ENCODE measurements around the gene MFN1.

MFN1 gene

DNA sequence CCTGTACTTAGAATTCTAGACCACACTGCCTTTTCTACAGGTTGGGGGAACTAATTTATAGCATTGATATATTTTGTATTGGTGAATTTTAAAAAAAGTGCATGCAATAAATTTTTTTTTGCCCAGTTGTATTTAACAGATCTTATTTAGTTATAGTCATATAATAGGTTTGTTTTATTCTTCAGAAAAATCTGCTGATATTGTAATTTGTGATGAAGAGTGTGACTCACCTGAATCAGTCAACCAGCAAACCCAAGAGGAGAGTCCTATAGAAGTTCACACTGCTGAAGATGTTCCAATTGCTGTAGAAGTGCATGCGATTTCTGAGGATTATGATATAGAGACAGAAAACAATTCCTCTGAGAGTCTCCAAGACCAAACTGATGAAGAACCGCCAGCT, 14.4 kb upstream of the MFN1 start:
- Histone ChIP-seq H3K27ac (ENCODE audit: low read length) (no peak overlapping the region), H3K4me3 (ENCODE audit: low read depth in 1 of 2, low read length in 2 of 2) (no peak overlapping the region), H3K9me3 (ENCODE audit: insufficient read depth, low read length, severe bottlenecking) (no peaks in the 10 kb centered on the region), H3K79me2 (ENCODE audit: insufficient read depth, low read length) (peaks cover 22% of the 10 kb centered on the region), H3K36me3 (ENCODE audit: insufficient read depth, low read length) (peaks cover 85% of the 10 kb centered on the region), H3K27me3 (ENCODE audit: insufficient read depth, low read length, poor library complexity) (no peaks in the 10 kb centered on the region), H2AFZ (ENCODE audit: low read depth, low read length) (no peak overlapping the region), H3K4me1 (ENCODE audit: insufficient read depth, low read length) (no peaks in the 10 kb centered on the region), H3K9ac (ENCODE audit: low read depth, low read length) (no peak overlapping the region), H3K4me2 (ENCODE audit: insufficient read depth, low read length) (no peak overlapping the region), H4K20me1 (ENCODE audit: insufficient read depth, low read length) (peaks cover 3% of the 10 kb centered on the region; the same call in 1 of the 2 replicates)
- DNase-seq (no peak), ATAC-seq (ENCODE audit: insufficient read depth, low read depth) (no peak)
- TF ChIP-seq, protein P1, sequence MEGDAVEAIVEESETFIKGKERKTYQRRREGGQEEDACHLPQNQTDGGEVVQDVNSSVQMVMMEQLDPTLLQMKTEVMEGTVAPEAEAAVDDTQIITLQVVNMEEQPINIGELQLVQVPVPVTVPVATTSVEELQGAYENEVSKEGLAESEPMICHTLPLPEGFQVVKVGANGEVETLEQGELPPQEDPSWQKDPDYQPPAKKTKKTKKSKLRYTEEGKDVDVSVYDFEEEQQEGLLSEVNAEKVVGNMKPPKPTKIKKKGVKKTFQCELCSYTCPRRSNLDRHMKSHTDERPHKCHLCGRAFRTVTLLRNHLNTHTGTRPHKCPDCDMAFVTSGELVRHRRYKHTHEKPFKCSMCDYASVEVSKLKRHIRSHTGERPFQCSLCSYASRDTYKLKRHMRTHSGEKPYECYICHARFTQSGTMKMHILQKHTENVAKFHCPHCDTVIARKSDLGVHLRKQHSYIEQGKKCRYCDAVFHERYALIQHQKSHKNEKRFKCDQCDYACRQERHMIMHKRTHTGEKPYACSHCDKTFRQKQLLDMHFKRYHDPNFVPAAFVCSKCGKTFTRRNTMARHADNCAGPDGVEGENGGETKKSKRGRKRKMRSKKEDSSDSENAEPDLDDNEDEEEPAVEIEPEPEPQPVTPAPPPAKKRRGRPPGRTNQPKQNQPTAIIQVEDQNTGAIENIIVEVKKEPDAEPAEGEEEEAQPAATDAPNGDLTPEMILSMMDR (IDR thresholded peaks at IDR 0.05; ENCODE audit: borderline replicate concordance, extremely low read depth, low read length, poor library complexity, severe bottlenecking), result no peak
- no peak for TF ChIP-seq EZH2 (IDR thresholded peaks at IDR 0.05; ENCODE audit: borderline replicate concordance, low read depth, low read length, severe bottlenecking)

DNA sequence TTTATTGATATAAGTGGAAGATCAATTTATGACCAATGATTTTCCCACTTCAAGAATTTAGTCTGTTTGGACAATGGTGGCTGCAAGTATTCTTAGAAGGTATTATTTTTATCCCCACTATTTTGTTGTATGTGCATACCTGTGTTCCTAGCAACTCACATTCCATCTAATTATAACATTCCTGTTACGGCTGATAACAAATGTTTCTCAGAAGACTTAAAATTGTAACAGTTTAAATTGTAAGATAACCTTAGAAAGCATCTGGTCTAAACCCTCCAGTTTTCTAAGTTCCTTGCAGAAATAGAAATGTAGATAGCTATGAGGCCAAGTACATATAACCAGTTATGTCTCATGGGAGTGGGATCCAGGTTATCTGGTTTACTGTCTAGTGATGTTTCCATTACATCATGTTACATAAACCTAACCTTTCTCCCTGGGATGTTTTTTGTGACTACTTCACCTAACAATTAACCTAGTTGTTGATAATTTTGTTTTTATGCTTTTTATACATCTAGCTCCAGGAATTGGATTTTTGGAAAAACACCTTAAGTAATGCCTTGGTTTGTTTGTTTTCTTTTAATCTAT, 11.1 kb upstream of the MFN1 start:
- Histone ChIP-seq H2AFZ (ENCODE audit: low read depth, low read length) (no peak overlapping the region), H3K27me3 (ENCODE audit: insufficient read depth, low read length, poor library complexity) (no peaks in the 10 kb centered on the region), H3K4me3 (ENCODE audit: low read depth in 1 of 2, low read length in 2 of 2) (no peak overlapping the region), H3K36me3 (ENCODE audit: insufficient read depth, low read length) (peaks cover 55% of the 10 kb centered on the region), H3K4me1 (ENCODE audit: insufficient read depth, low read length) (no peaks in the 10 kb centered on the region), H4K20me1 (ENCODE audit: insufficient read depth, low read length) (peaks cover 3% of the 10 kb centered on the region; the same call in 1 of the 2 replicates), H3K9me3 (ENCODE audit: insufficient read depth, low read length, severe bottlenecking) (no peaks in the 10 kb centered on the region), H3K27ac (ENCODE audit: low read length) (no peak overlapping the region), H3K79me2 (ENCODE audit: insufficient read depth, low read length) (0 out of 2 replicates have a peak, but pooled peaks cover 3% of the 10 kb centered on the region), H3K9ac (ENCODE audit: low read depth, low read length) (no peak overlapping the region), H3K4me2 (ENCODE audit: insufficient read depth, low read length) (no peak overlapping the region)
- DNase-seq, result no peak
- ATAC-seq (ENCODE audit: insufficient read depth, low read depth), result no peak
- no peak for TF ChIP-seq EZH2 (IDR thresholded peaks at IDR 0.05; ENCODE audit: borderline replicate concordance, low read depth, low read length, severe bottlenecking)
- TF ChIP-seq, protein P1 (IDR thresholded peaks at IDR 0.05; ENCODE audit: borderline replicate concordance, extremely low read depth, low read length, poor library complexity, severe bottlenecking), result no peak

DNA sequence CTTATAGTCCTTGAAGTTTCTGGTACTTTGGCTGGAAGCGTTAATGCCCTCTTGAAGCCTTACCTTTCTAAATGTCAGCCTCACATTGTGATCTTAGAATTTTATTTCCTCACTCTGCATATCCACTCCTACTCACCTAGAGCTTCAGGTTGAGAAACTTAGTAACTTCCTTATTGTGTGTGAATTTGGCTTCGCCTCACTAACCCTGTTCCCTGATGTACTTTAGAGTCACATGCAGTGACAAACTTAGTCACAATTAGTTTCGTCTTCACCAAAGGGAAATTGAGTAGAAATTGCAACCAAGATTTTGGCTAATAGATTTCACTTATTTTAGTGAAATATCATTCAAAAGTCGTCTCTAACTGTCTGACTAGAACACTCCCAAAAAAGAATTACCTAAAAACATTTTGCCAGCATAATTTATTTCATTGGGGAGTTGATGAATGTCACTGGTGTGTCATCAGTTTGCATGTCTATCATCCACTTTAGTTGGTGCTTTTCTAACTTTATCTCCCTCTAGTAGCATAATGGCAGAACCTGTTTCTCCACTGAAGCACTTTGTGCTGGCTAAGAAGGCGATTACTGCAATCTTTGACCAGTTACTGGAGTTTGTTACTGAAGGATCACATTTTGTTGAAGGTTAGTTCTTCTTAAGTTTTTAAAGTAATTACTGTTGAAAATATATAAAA, 960 bp downstream of the MFN1 start:
- no peaks in the 10 kb centered on the region for H4K20me1 ChIP-seq (ENCODE audit: insufficient read depth, low read length)
- peaks cover 24% of the 10 kb centered on the region for H3K4me1 ChIP-seq (ENCODE audit: insufficient read depth, low read length)
- no peaks in the 10 kb centered on the region for H3K27me3 ChIP-seq (ENCODE audit: insufficient read depth, low read length, poor library complexity)
- H3K79me2 ChIP-seq (ENCODE audit: insufficient read depth, low read length), result peaks cover 28% of the 10 kb centered on the region
- peak overlapping the region; percentile 99 for H2AFZ ChIP-seq (ENCODE audit: low read depth, low read length)
- H3K4me3 ChIP-seq (ENCODE audit: low read depth in 1 of 2, low read length in 2 of 2), result peak overlapping the region; percentile 77 to 99
- no peak for DNase-seq
- H3K9me3 ChIP-seq (ENCODE audit: insufficient read depth, low read length, severe bottlenecking), result no peaks in the 10 kb centered on the region
- H3K9ac ChIP-seq (ENCODE audit: low read depth, low read length), result peak overlapping the region; percentile 69
- ATAC-seq (ENCODE audit: insufficient read depth, low read depth), result no peak
- peak overlapping the region; percentile 98 for H3K27ac ChIP-seq (ENCODE audit: low read length)
- TF ChIP-seq EZH2 (IDR thresholded peaks at IDR 0.05; ENCODE audit: borderline replicate concordance, low read depth, low read length, severe bottlenecking), result no peak
- peak overlapping the region; percentile 88 for H3K4me2 ChIP-seq (ENCODE audit: insufficient read depth, low read length)
- H3K36me3 ChIP-seq (ENCODE audit: insufficient read depth, low read length), result peaks cover 31% of the 10 kb centered on the region

DNA sequence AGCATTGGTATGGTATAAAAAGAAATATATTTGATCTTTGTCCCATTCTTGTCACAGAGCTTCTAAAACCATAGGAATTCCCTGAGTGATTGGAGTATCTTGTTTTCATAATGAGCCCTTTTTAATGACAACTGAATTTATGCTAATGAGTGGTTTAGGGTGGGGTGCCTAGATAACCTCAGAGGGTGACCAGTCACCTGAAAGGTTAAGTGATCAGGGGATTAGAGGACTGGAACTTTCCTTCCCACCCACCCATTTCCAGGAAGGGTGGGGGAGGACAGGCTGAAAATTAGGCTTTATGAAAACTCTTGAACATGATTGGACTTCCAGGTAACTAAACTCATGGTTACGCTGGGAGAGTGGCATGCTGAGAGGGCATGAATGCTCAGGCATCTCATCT, 8.5 kb downstream of the MFN1 start:
- Histone ChIP-seq H3K9me3 (ENCODE audit: insufficient read depth, low read length, severe bottlenecking) (no peaks in the 10 kb centered on the region), H3K27ac (ENCODE audit: low read length) (no peak overlapping the region), H3K4me1 (ENCODE audit: insufficient read depth, low read length) (no peaks in the 10 kb centered on the region), H2AFZ (ENCODE audit: low read depth, low read length) (no peak overlapping the region), H3K4me3 (ENCODE audit: low read depth in 1 of 2, low read length in 2 of 2) (no peak overlapping the region), H4K20me1 (ENCODE audit: insufficient read depth, low read length) (no peaks in the 10 kb centered on the region), H3K36me3 (ENCODE audit: insufficient read depth, low read length) (peaks cover 77% of the 10 kb centered on the region), H3K9ac (ENCODE audit: low read depth, low read length) (no peak overlapping the region), H3K27me3 (ENCODE audit: insufficient read depth, low read length, poor library complexity) (no peaks in the 10 kb centered on the region), H3K4me2 (ENCODE audit: insufficient read depth, low read length) (no peak overlapping the region), H3K79me2 (ENCODE audit: insufficient read depth, low read length) (no peaks in the 10 kb centered on the region)
- ATAC-seq (ENCODE audit: insufficient read depth, low read depth) (no peak), DNase-seq (no peak)
- TF ChIP-seq, protein P1 (IDR thresholded peaks at IDR 0.05; ENCODE audit: borderline replicate concordance, extremely low read depth, low read length, poor library complexity, severe bottlenecking), result no peak
- TF ChIP-seq EZH2 (IDR thresholded peaks at IDR 0.05; ENCODE audit: borderline replicate concordance, low read depth, low read length, severe bottlenecking), result no peak

Measured in DND-41 (cell line).